AG09319 (cell line): Measurements from ENCODE around the gene ATP12A.

Experiments used
- DNase-seq: peaks from one replicate; pipeline ENCODE4 v3.0.0-alpha.2; 2010; ENCODE audit warnings: low read depth; ENCODE audit errors: extremely low read depth
- TF ChIP-seq, protein P1 (sequence below): IDR thresholded peaks from 2 replicates; pipeline ENCODE4 v1.5.1; 2011; ENCODE audit warnings: low read depth, mild to moderate bottlenecking, inconsistent platforms, low read length, moderate library complexity

Gene ATP12A

DNA sequence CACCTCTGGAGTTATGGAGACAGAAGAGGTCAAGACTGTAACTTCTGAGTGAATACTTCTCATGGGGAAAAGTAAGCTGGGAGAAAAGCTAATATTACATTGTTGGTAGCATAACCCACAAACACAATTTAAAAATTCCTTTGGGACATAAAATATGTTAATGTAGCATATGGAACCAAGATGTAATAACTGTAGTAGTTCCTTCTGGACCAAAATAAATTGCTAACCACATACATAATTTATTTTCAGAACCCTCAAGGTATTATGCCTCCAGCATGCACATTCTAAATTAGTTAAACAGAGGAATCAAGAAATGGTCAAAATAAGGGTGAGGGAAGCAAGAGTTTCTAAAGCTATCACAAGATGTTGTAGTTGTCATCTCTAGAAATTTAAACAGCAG, 79.0 kb downstream of the ATP12A start:
- TF ChIP-seq, protein P1, sequence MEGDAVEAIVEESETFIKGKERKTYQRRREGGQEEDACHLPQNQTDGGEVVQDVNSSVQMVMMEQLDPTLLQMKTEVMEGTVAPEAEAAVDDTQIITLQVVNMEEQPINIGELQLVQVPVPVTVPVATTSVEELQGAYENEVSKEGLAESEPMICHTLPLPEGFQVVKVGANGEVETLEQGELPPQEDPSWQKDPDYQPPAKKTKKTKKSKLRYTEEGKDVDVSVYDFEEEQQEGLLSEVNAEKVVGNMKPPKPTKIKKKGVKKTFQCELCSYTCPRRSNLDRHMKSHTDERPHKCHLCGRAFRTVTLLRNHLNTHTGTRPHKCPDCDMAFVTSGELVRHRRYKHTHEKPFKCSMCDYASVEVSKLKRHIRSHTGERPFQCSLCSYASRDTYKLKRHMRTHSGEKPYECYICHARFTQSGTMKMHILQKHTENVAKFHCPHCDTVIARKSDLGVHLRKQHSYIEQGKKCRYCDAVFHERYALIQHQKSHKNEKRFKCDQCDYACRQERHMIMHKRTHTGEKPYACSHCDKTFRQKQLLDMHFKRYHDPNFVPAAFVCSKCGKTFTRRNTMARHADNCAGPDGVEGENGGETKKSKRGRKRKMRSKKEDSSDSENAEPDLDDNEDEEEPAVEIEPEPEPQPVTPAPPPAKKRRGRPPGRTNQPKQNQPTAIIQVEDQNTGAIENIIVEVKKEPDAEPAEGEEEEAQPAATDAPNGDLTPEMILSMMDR = no peak

More for the DNA sequence above, 79.0 kb downstream of the ATP12A start:
- DNase-seq = no peak
